ENCODE results near the gene CEACAM18. TPM values are rescaled to one million over a fixed set of nuclear protein-coding genes. Genes with fewer than 3 reads are reported as not detected.
A peak's percentile ranks its signal among the peaks of the same experiment; 100 is the strongest.

The CEACAM18 gene
- total RNA-seq, 1 donor from 2014 or later: not detected

GRCh38 chr19:51501594-51502263 lies 23.4 kb downstream of the CEACAM18 start, which contains the start of gene SIGLEC12:
SIGLEC12 (minus strand) TSS chr19:51501800; CDS start chr19:51501733, 67 bp downstream.
- no peaks in the 10 kb centered on the region for H3K9me3 ChIP-seq
- no peaks in the 10 kb centered on the region for H3K36me3 ChIP-seq
- H3K27me3 ChIP-seq: no peaks in the 10 kb centered on the region
- TF ChIP-seq CTCF (IDR thresholded peaks at IDR 0.05): no peak
- DNase-seq (ENCODE audit: low spot score in 2 of 2): peak in 1 of 2 donors; percentile 67
- no peak within 1 kb of the TSS for H3K4me3 ChIP-seq
- intact Hi-C loops (cut with DNase I): no loop called here
- H3K27ac ChIP-seq: no peak within 1 kb of the TSS
- H3K4me1 ChIP-seq: no peaks in the 10 kb centered on the region

GRCh38 chr19:51503286-51503817 lies 25.0 kb downstream of the CEACAM18 start:
- Histone ChIP-seq H3K36me3 (no peaks in the 10 kb centered on the region), H3K4me3 (no peak overlapping the region), H3K27ac (no peak overlapping the region), H3K4me1 (no peaks in the 10 kb centered on the region), H3K9me3 (no peaks in the 10 kb centered on the region), H3K27me3 (no peaks in the 10 kb centered on the region)
- no peak for DNase-seq (ENCODE audit: low spot score in 2 of 2)
- intact Hi-C loops (cut with DNase I): no loop called here
- TF ChIP-seq CTCF (IDR thresholded peaks at IDR 0.05): no peak

GRCh38 chr19:51503896-51504295 lies 25.6 kb downstream of the CEACAM18 start:
- H3K4me1 ChIP-seq: no peaks in the 10 kb centered on the region
- H3K9me3 ChIP-seq: no peaks in the 10 kb centered on the region
- H3K27me3 ChIP-seq: no peaks in the 10 kb centered on the region
- no peak overlapping the region for H3K27ac ChIP-seq
- H3K4me3 ChIP-seq: no peak overlapping the region
- no peak for TF ChIP-seq CTCF (IDR thresholded peaks at IDR 0.05)
- no peaks in the 10 kb centered on the region for H3K36me3 ChIP-seq
- no peak for DNase-seq (ENCODE audit: low spot score in 2 of 2)
- intact Hi-C loops (cut with DNase I): no loop called here

- Histone ChIP-seq H3K9me3 (no peaks in the 10 kb centered on the region), H3K27me3 (no peaks in the 10 kb centered on the region), H3K36me3 (no peaks in the 10 kb centered on the region), H3K4me3 (no peak overlapping the region), H3K4me1 (no peaks in the 10 kb centered on the region), H3K27ac (no peak overlapping the region)
- intact Hi-C loops (cut with DNase I): no loop called here
- DNase-seq (ENCODE audit: low spot score in 2 of 2): no peak
- TF ChIP-seq CTCF (IDR thresholded peaks at IDR 0.05): no peak
Observed at GRCh38 chr19:51505904-51506303, 27.6 kb downstream of the CEACAM18 start.

- Histone ChIP-seq H3K36me3 (no peaks in the 10 kb centered on the region), H3K9me3 (no peaks in the 10 kb centered on the region), H3K27ac (no peak overlapping the region), H3K27me3 (no peaks in the 10 kb centered on the region), H3K4me1 (no peaks in the 10 kb centered on the region), H3K4me3 (no peak overlapping the region)
- no peak for DNase-seq (ENCODE audit: low spot score in 2 of 2)
- intact Hi-C loops (cut with DNase I): no loop called here
- TF ChIP-seq CTCF (IDR thresholded peaks at IDR 0.05): no peak
Observed at GRCh38 chr19:51507192-51507591, 28.9 kb downstream of the CEACAM18 start.

Measured in ascending aorta (tissue), 2 donors.